ENCODE measurements around the gene LRRC4C. TPM values are rescaled to one million over a fixed set of nuclear protein-coding genes. Genes with fewer than 3 reads are reported as not detected.
A peak's percentile ranks its signal among the peaks of the same experiment; 100 is the strongest.

LRRC4C gene
- total and polyA plus RNA-seq, 2 experiments from 2014 or later: 0.35 to 1.1 TPM

DNA sequence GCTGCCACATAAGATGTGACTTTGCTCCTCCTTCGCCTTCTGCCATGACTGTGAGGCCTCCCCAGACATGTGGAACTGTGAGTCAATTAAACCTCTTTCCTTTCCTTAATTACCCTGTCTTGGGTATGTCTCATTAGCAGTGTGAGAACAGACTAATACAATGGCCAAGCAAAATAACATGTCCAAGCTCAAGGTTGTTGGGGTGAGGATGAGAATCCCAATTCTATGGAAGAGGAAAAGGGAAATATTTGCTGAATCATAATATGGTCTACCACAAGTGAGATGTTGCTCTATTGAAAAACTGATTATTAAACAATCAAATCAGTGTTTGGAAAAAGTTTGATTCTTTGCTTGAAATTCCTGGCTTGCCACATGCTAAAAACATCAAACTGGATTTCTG is 48.7 kb upstream of the LRRC4C start:
- no peaks in the 10 kb centered on the region for H3K79me2 ChIP-seq (replicated peaks; ENCODE audit: insufficient read depth)
- H3K9me2 ChIP-seq (ENCODE audit: insufficient read depth): peaks cover 3% of the 10 kb centered on the region; the same call in 1 of the 2 replicates
- peaks cover 14% of the 10 kb centered on the region; the same call in 1 of the 2 replicates for H3K4me1 ChIP-seq (ENCODE audit: insufficient read depth)
- Mint-ChIP-seq H3K27ac (no peak overlapping the region), H3K4me1 (peaks cover 18% of the 10 kb centered on the region), H3K27me3 (ENCODE audit: insufficient read depth, low read depth, poor library complexity) (no peaks in the 10 kb centered on the region), H3K4me3 (no peak overlapping the region), H3K36me3 (ENCODE audit: low read depth) (no peaks in the 10 kb centered on the region), H3K9me3 (no peaks in the 10 kb centered on the region)
- H4K20me1 ChIP-seq (replicated peaks; ENCODE audit: insufficient read depth): no peaks in the 10 kb centered on the region
- H2AFZ ChIP-seq: no peak overlapping the region; the same call in 1 of the 2 replicates
- ATAC-seq (no peak), DNase-seq (ENCODE audit: low spot score) (no peak)
- H3K4me3 ChIP-seq: no peak overlapping the region
- H3K4me2 ChIP-seq: no peak overlapping the region
- TF ChIP-seq REST (IDR thresholded peaks at IDR 0.05; ENCODE audit: unreplicated experiment): no peak
- H3K27me3 ChIP-seq (ENCODE audit: insufficient read depth): no peaks in the 10 kb centered on the region
- no peaks in the 10 kb centered on the region for H3F3A ChIP-seq (replicated peaks; ENCODE audit: low read depth)
- H3K36me3 ChIP-seq (ENCODE audit: insufficient read depth): no peaks in the 10 kb centered on the region
- H3K27ac ChIP-seq (ENCODE audit: low read depth): no peak overlapping the region

- H3K9me3 Mint-ChIP-seq: no peaks in the 10 kb centered on the region
- Histone ChIP-seq H3K27ac (ENCODE audit: low read depth) (no peak overlapping the region), H3K4me2 (peak overlapping the region; percentile 5; the same call in 1 of the 2 replicates), H3K79me2 (replicated peaks; ENCODE audit: insufficient read depth) (no peaks in the 10 kb centered on the region), H3K9me2 (ENCODE audit: insufficient read depth) (no peaks in the 10 kb centered on the region), H3K27me3 (ENCODE audit: insufficient read depth) (no peaks in the 10 kb centered on the region), H3F3A (replicated peaks; ENCODE audit: low read depth) (no peaks in the 10 kb centered on the region), H3K4me1 (ENCODE audit: insufficient read depth) (peaks cover 43% of the 10 kb centered on the region), H3K4me3 (no peak overlapping the region), H2AFZ (no peak overlapping the region), H4K20me1 (replicated peaks; ENCODE audit: insufficient read depth) (no peaks in the 10 kb centered on the region), H3K36me3 (ENCODE audit: insufficient read depth) (no peaks in the 10 kb centered on the region)
- H3K4me3 Mint-ChIP-seq: no peak overlapping the region
- peak; percentile 42; the same call in 2 of the 3 replicates for ATAC-seq
- H3K27ac Mint-ChIP-seq: 0 out of 2 replicates have a peak overlapping the region, but pooled peaks have one; percentile 16
- H3K36me3 Mint-ChIP-seq (ENCODE audit: low read depth): no peaks in the 10 kb centered on the region; the same call in 2 of the 3 replicates
- peaks cover 49% of the 10 kb centered on the region for H3K4me1 Mint-ChIP-seq
- peaks cover 10% of the 10 kb centered on the region for H3K27me3 Mint-ChIP-seq (ENCODE audit: insufficient read depth, low read depth, poor library complexity)
- peak; percentile 17 for DNase-seq (ENCODE audit: low spot score)
- TF ChIP-seq ZNF114 (CRISPR knock-in tag; IDR thresholded peaks at IDR 0.05): no peak
- TF ChIP-seq, protein P1, sequence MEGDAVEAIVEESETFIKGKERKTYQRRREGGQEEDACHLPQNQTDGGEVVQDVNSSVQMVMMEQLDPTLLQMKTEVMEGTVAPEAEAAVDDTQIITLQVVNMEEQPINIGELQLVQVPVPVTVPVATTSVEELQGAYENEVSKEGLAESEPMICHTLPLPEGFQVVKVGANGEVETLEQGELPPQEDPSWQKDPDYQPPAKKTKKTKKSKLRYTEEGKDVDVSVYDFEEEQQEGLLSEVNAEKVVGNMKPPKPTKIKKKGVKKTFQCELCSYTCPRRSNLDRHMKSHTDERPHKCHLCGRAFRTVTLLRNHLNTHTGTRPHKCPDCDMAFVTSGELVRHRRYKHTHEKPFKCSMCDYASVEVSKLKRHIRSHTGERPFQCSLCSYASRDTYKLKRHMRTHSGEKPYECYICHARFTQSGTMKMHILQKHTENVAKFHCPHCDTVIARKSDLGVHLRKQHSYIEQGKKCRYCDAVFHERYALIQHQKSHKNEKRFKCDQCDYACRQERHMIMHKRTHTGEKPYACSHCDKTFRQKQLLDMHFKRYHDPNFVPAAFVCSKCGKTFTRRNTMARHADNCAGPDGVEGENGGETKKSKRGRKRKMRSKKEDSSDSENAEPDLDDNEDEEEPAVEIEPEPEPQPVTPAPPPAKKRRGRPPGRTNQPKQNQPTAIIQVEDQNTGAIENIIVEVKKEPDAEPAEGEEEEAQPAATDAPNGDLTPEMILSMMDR (conservative IDR thresholded peaks at IDR 0.05; ENCODE audit: low read depth in 2 of 2): no peak
- TF ChIP-seq NANOG (IDR thresholded peaks at IDR 0.05; ENCODE audit: borderline replicate concordance): no peak
- no peak for TF ChIP-seq JUNB (IDR thresholded peaks at IDR 0.05; ENCODE audit: unreplicated experiment)
- no peak for TF ChIP-seq ZNF462 (CRISPR knock-in tag; IDR thresholded peaks at IDR 0.05)
- TF ChIP-seq ZNF331 (CRISPR knock-in tag; IDR thresholded peaks at IDR 0.05; ENCODE audit: low read depth): no peak
- TF ChIP-seq STAT1 (IDR thresholded peaks at IDR 0.05; ENCODE audit: unreplicated experiment): no peak
- no peak for TF ChIP-seq CREB1 (CRISPR knock-in tag; IDR thresholded peaks at IDR 0.05; ENCODE audit: low read depth)
- TF ChIP-seq EZH2phosphoT487 (IDR thresholded peaks at IDR 0.05; ENCODE audit: unreplicated experiment): no peak
- TF ChIP-seq POLR2AphosphoS5 (IDR thresholded peaks at IDR 0.05; ENCODE audit: low read depth): no peak
Observed at GRCh38 chr11:41499429-41499828, 40.0 kb upstream of the LRRC4C start.

Measured in GM23338 (cell line).